PC-9 (cell line): ENCODE measurements around the gene IGSF8. TPM values are rescaled to one million over a fixed set of nuclear protein-coding genes. Genes with fewer than 3 reads are reported as not detected.

ENCODE experiments used
- BruUV-seq: library from RNA; stranded (reverse); fragments of 400-500 nt; replicated peaks from 2 replicates; lab custom pipeline; 2021; lab: Mats Ljungman, UMichigan
- CTCF ChIA-PET: fragments of 300-600 bp; sonication (Branson Sonifier 250); formaldehyde crosslinking; loops from one replicate; lab custom pipeline; 2022; ENCODE audit warnings: antibody characterized with exemption; lab: Charles Lee
- POLR2A ChIA-PET: fragments of 300-600 bp; sonication (Branson Sonifier 250); formaldehyde crosslinking; loops from one replicate; lab custom pipeline; 2022; ENCODE audit warnings: antibody characterized with exemption; ENCODE audit not compliant: unreplicated experiment; lab: Charles Lee
- DNase-seq, 2 experiments: peaks; one replicate each; pipeline versions ENCODE4 v3.0.0 to v3.0.0-alpha.2; 2015 to 2022; ENCODE audit warnings: mixed read lengths in 1 of 2
- H2AFZ ChIP-seq: fragments of 200-600 bp; sonication (generic); 2 replicates; pipeline ENCODE4 v1.8.1; 2017; ENCODE audit warnings: antibody characterized with exemption
- H3F3A ChIP-seq: fragments of 200-600 bp; sonication (generic); 2 replicates; pipeline ENCODE4 v1.8.1; 2017; ENCODE audit warnings: antibody characterized with exemption, mild to moderate bottlenecking, low read depth; ENCODE audit not compliant: insufficient read depth
- H3K27ac ChIP-seq: fragments of 200-600 bp; sonication (generic); 2 replicates; pipeline ENCODE4 v1.6.1; 2016; ENCODE audit warnings: mixed run types
- H3K27me3 ChIP-seq: fragments of 200-600 bp; sonication (generic); 2 replicates; pipeline ENCODE4 v1.6.1; 2016; ENCODE audit warnings: low read depth, mixed run types; ENCODE audit not compliant: insufficient read depth
- H3K36me3 ChIP-seq: fragments of 200-600 bp; sonication (generic); 2 replicates; pipeline ENCODE4 v1.6.1; 2016; ENCODE audit warnings: low read depth, mixed run types
- H3K4me1 ChIP-seq: fragments of 200-600 bp; sonication (generic); replicated peaks from 2 replicates; pipeline ENCODE4 v1.6.1; 2016; ENCODE audit warnings: mixed run types; ENCODE audit not compliant: insufficient read depth
- H3K4me2 ChIP-seq: fragments of 200-600 bp; sonication (generic); 2 replicates; pipeline ENCODE4 v1.6.1; 2017; ENCODE audit warnings: mixed run types
- H3K4me3 ChIP-seq: fragments of 200-600 bp; sonication (generic); 2 replicates; pipeline ENCODE4 v1.6.1; 2016; ENCODE audit warnings: mixed run types
- H3K79me2 ChIP-seq: fragments of 200-600 bp; sonication (generic); 2 replicates; pipeline ENCODE4 v1.6.1; 2017; ENCODE audit warnings: low read depth, mixed run types
- H3K9me2 ChIP-seq: fragments of 200-600 bp; sonication (generic); 2 replicates; pipeline ENCODE4 v1.8.1; 2017; ENCODE audit warnings: mild to moderate bottlenecking; ENCODE audit not compliant: insufficient read depth
- H3K9me3 ChIP-seq: fragments of 200-600 bp; sonication (generic); 2 replicates; pipeline ENCODE4 v1.8.1; 2016; ENCODE audit warnings: low read depth; ENCODE audit not compliant: insufficient read depth
- H4K20me1 ChIP-seq: fragments of 200-600 bp; sonication (generic); 2 replicates; pipeline ENCODE4 v1.8.1; 2017; ENCODE audit not compliant: insufficient read depth
- CTCF ChIP-seq: fragments of 200-600 bp; sonication (generic); conservative IDR thresholded peaks from 2 replicates; pipeline ENCODE4 v1.6.1; 2017; ENCODE audit warnings: mixed run types, antibody characterized with exemption, mild to moderate bottlenecking, moderate library complexity
- EZH2 ChIP-seq: fragments of 200-600 bp; sonication (generic); IDR thresholded peaks from 2 replicates; pipeline ENCODE4 v1.8.0; 2017; ENCODE audit warnings: antibody characterized with exemption, low read depth
- intact Hi-C: fragments of 100-400 bp; cut with micrococcal nuclease; formaldehyde crosslinking; loops from one replicate; pipeline ENCODE4 v1.10.0; 2022; ENCODE audit not compliant: unreplicated experiment
- total RNA-seq: library from RNA; stranded (reverse); gene quantifications from 2 replicates; pipeline ENCODE4 v1.2.3, GENCODE V29; 2021

Gene IGSF8
- total RNA-seq, 1 experiment from 2014 or later = 27.4 TPM

- peaks cover 56% of the 10 kb centered on the region for H3K27me3 ChIP-seq
- intact Hi-C loops = no loop called here
- no peaks in the 10 kb centered on the region for H3K79me2 ChIP-seq
- H3K4me1 ChIP-seq = peaks cover 9% of the 10 kb centered on the region
- no peaks in the 10 kb centered on the region for H3K9me2 ChIP-seq
- TF ChIP-seq EZH2 = no peak
- TF ChIP-seq CTCF = no peak
- H3K27ac ChIP-seq = no peak overlapping the region
- H4K20me1 ChIP-seq = no peaks in the 10 kb centered on the region
- ChIA-PET CTCF (interaction anchor here (0.6 to 1.8 kb wide), 5 partner anchors 11 to 330 kb away, joined by 3 to 7 read pairs (median 5); partner anchors contain the start of gene IGSF8), POLR2A (no interaction called here)
- DNase-seq = no peak
- no TSS peak for BruUV-seq
- no peak overlapping the region for H3K4me2 ChIP-seq
- no peak overlapping the region for H3K4me3 ChIP-seq
- H3F3A ChIP-seq = peaks cover 15% of the 10 kb centered on the region
- H3K36me3 ChIP-seq = no peaks in the 10 kb centered on the region
- H2AFZ ChIP-seq = no peak overlapping the region
- H3K9me3 ChIP-seq = no peaks in the 10 kb centered on the region
These were observed 51.1 kb downstream of the IGSF8 start for GRCh38 chr1:160047111-160047991.

GRCh38 chr1:160046494-160047110, 51.8 kb downstream of the IGSF8 start:
- no peak overlapping the region for H2AFZ ChIP-seq
- no peaks in the 10 kb centered on the region for H3K9me2 ChIP-seq
- intact Hi-C loops = loop anchor here (1.0 kb wide), 1 partner anchor 32 kb away; no protein-coding TSS in a partner anchor
- no peak overlapping the region for H3K4me2 ChIP-seq
- TF ChIP-seq EZH2 = no peak
- TF ChIP-seq CTCF = peak; percentile 73
- ChIA-PET POLR2A (no interaction called here), CTCF (interaction anchor here (0.6 to 1.8 kb wide), 6 partner anchors 12 to 331 kb away, joined by 3 to 7 read pairs (median 4); partner anchors contain the start of gene IGSF8)
- peaks cover 49% of the 10 kb centered on the region for H3K27me3 ChIP-seq
- peak in 1 of 2 experiments; percentile 37 for DNase-seq
- no peaks in the 10 kb centered on the region for H3K36me3 ChIP-seq
- no TSS peak for BruUV-seq
- no peaks in the 10 kb centered on the region for H4K20me1 ChIP-seq
- H3K4me3 ChIP-seq = no peak overlapping the region
- H3K4me1 ChIP-seq = peaks cover 11% of the 10 kb centered on the region
- no peak overlapping the region for H3K27ac ChIP-seq
- no peaks in the 10 kb centered on the region for H3K9me3 ChIP-seq
- H3K79me2 ChIP-seq = no peaks in the 10 kb centered on the region
- peaks cover 17% of the 10 kb centered on the region for H3F3A ChIP-seq

GRCh38 chr1:160045653-160046052, 52.8 kb downstream of the IGSF8 start:
- ChIA-PET CTCF (interaction anchor here (0.6 to 1.8 kb wide), 4 partner anchors 27 to 53 kb away, joined by 3 to 7 read pairs (median 6); partner anchors contain the start of gene IGSF8), POLR2A (no interaction called here)
- Histone ChIP-seq H3K36me3 (no peaks in the 10 kb centered on the region), H3K4me2 (no peak overlapping the region), H2AFZ (no peak overlapping the region), H3K27me3 (peaks cover 41% of the 10 kb centered on the region), H3K9me2 (no peaks in the 10 kb centered on the region), H3K4me1 (peaks cover 11% of the 10 kb centered on the region), H4K20me1 (no peaks in the 10 kb centered on the region), H3K79me2 (no peaks in the 10 kb centered on the region), H3K27ac (no peak overlapping the region), H3K9me3 (no peaks in the 10 kb centered on the region), H3K4me3 (no peak overlapping the region), H3F3A (peaks cover 17% of the 10 kb centered on the region)
- no peak for DNase-seq
- no TSS peak for BruUV-seq
- intact Hi-C loops = loop anchor here (1.0 kb wide), 1 partner anchor 33 kb away; no protein-coding TSS in a partner anchor
- no peak for TF ChIP-seq CTCF
- TF ChIP-seq EZH2 = no peak
